GM12892 (cell line): ENCODE results near the gene HMCN2.

ENCODE experiments used
- POLR2AphosphoS5 ChIP-seq: IDR thresholded peaks from 2 replicates; pipeline ENCODE4 v1.6.1; 2011; ENCODE audit warnings: low read depth, low read length, control low read depth
- TAF1 ChIP-seq: IDR thresholded peaks from 2 replicates; pipeline ENCODE4 v1.6.1; 2011; ENCODE audit warnings: low read depth, mild to moderate bottlenecking, control low read depth, low read length, borderline replicate concordance

DNA sequence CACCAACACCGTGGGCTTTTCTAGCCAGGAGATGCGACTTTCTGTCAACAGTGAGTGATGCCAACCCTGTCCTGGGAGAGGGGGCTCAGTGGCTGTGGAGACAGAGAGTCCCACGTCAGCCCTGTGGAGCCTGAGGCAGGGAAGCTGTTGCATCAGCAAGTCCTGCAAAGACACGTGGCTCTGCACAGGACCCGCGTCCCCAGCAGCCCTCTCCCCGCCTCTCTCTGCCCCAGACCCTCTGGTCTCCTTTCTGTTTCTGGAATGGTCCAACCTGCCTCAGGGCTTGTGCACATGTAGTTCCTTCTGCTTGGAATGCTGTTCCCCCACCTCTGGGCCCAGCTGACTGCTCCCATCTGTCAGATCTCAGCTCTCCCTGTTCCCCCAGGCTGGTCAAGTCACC is 60.4 kb downstream of the HMCN2 start:
- TF ChIP-seq TAF1 = no peak
- TF ChIP-seq POLR2AphosphoS5 = no peak
